ENCODE results near the gene PHF14. TPM values are rescaled to one million over a fixed set of nuclear protein-coding genes. Genes with fewer than 3 reads are reported as not detected.
"Not testable (repeated sequence)": the region's sequence is repeated elsewhere in the genome, so short reads cannot be mapped to it uniquely, and the experiment has no call there.

PHF14 gene
- total RNA-seq, 1 donor from 2014 or later: 50.4 TPM

- no peak for TF ChIP-seq CTCF (IDR thresholded peaks at IDR 0.05; ENCODE audit: unreplicated experiment)
Observed at GRCh38 chr7:10950494-10950893, 23.2 kb upstream of the PHF14 start.

GRCh38 chr7:10950974-10951578 is 22.6 kb upstream of the PHF14 start:
- DNase-seq (ENCODE audit: low spot score); H3K4me3 Mint-ChIP-seq (ENCODE audit: unreplicated experiment); H3K9me3 Mint-ChIP-seq (ENCODE audit: unreplicated experiment); H3K27ac Mint-ChIP-seq (ENCODE audit: unreplicated experiment); H3K4me1 Mint-ChIP-seq (ENCODE audit: unreplicated experiment); H3K27me3 Mint-ChIP-seq (ENCODE audit: unreplicated experiment); H3K36me3 Mint-ChIP-seq (ENCODE audit: low read depth, unreplicated experiment): not testable (repeated sequence)

More at GRCh38 chr7:10950494-10950893, 23.2 kb upstream of the PHF14 start:
- peaks cover 3% of the 10 kb centered on the region for H3K27me3 Mint-ChIP-seq (ENCODE audit: unreplicated experiment)
- H3K9me3 Mint-ChIP-seq (ENCODE audit: unreplicated experiment): no peaks in the 10 kb centered on the region
- no peaks in the 10 kb centered on the region for H3K4me1 Mint-ChIP-seq (ENCODE audit: unreplicated experiment)
- H3K36me3 Mint-ChIP-seq (ENCODE audit: low read depth, unreplicated experiment): no peaks in the 10 kb centered on the region
- DNase-seq (ENCODE audit: low spot score): no peak
- no peak overlapping the region for H3K4me3 Mint-ChIP-seq (ENCODE audit: unreplicated experiment)
- H3K27ac Mint-ChIP-seq (ENCODE audit: unreplicated experiment): no peak overlapping the region

DNA sequence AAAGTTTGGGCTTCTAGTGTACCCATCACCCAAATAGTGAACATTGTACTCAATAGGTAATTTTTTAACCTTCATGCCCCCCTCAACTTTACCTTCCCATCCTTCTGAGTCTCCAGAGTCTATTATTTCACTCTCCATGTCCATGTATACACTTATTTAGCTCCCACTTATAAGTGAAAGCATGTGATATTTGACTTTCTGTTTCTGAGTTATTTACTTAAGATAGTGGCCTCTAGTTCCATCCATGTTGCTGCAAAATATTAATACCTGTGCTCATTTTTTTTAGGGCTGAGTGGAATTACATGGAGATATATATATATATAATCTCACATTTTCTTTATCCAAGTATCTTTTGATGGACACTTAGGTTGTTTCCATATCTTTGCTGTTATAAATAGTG is 21.1 kb upstream of the PHF14 start:
- DNase-seq (ENCODE audit: low spot score): no peak
- Mint-ChIP-seq H3K4me1 (ENCODE audit: unreplicated experiment) (no peaks in the 10 kb centered on the region), H3K9me3 (ENCODE audit: unreplicated experiment) (no peaks in the 10 kb centered on the region), H3K36me3 (ENCODE audit: low read depth, unreplicated experiment) (no peaks in the 10 kb centered on the region), H3K27me3 (ENCODE audit: unreplicated experiment) (peaks cover 3% of the 10 kb centered on the region), H3K4me3 (ENCODE audit: unreplicated experiment) (no peak overlapping the region), H3K27ac (ENCODE audit: unreplicated experiment) (no peak overlapping the region)
- TF ChIP-seq CTCF (IDR thresholded peaks at IDR 0.05; ENCODE audit: unreplicated experiment): no peak

- H3K9me3 Mint-ChIP-seq (ENCODE audit: unreplicated experiment); H3K27me3 Mint-ChIP-seq (ENCODE audit: unreplicated experiment); H3K4me3 Mint-ChIP-seq (ENCODE audit: unreplicated experiment); H3K27ac Mint-ChIP-seq (ENCODE audit: unreplicated experiment); DNase-seq (ENCODE audit: low spot score); H3K36me3 Mint-ChIP-seq (ENCODE audit: low read depth, unreplicated experiment); H3K4me1 Mint-ChIP-seq (ENCODE audit: unreplicated experiment): not testable (repeated sequence)
Observed at GRCh38 chr7:10953078-10953750, 20.5 kb upstream of the PHF14 start.

DNA sequence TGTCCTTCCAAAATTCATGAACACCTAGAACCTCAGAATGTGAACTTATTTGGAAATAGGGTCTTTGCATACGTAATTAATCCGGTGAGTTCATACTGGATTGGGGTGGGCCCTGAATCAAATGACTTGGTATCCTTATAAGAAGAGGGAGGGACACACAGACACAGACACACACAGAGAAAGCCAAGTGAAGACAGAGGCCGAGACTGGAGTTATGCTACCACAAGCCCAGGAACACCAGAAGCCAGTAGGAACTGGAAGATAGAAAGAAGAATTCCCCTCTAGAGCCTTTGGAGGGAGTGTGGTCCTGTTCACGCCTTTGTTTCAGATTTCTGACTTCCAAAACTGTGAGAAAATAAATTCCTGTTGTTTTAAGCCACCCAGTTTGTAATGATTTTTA is 17.1 kb upstream of the PHF14 start:
- TF ChIP-seq CTCF (IDR thresholded peaks at IDR 0.05; ENCODE audit: unreplicated experiment): no peak
- no peaks in the 10 kb centered on the region for H3K4me1 Mint-ChIP-seq (ENCODE audit: unreplicated experiment)
- peaks cover 3% of the 10 kb centered on the region for H3K36me3 Mint-ChIP-seq (ENCODE audit: low read depth, unreplicated experiment)
- no peak overlapping the region for H3K27ac Mint-ChIP-seq (ENCODE audit: unreplicated experiment)
- H3K9me3 Mint-ChIP-seq (ENCODE audit: unreplicated experiment): no peaks in the 10 kb centered on the region
- H3K27me3 Mint-ChIP-seq (ENCODE audit: unreplicated experiment): no peaks in the 10 kb centered on the region
- no peak overlapping the region for H3K4me3 Mint-ChIP-seq (ENCODE audit: unreplicated experiment)
- no peak for DNase-seq (ENCODE audit: low spot score)

GRCh38 chr7:10960242-10960641 is 13.4 kb upstream of the PHF14 start:
- not testable (repeated sequence) for DNase-seq (ENCODE audit: low spot score); H3K4me1 Mint-ChIP-seq (ENCODE audit: unreplicated experiment); H3K9me3 Mint-ChIP-seq (ENCODE audit: unreplicated experiment); H3K36me3 Mint-ChIP-seq (ENCODE audit: low read depth, unreplicated experiment); H3K27me3 Mint-ChIP-seq (ENCODE audit: unreplicated experiment); H3K4me3 Mint-ChIP-seq (ENCODE audit: unreplicated experiment); H3K27ac Mint-ChIP-seq (ENCODE audit: unreplicated experiment)

- H3K27me3 Mint-ChIP-seq (ENCODE audit: unreplicated experiment); DNase-seq (ENCODE audit: low spot score); H3K36me3 Mint-ChIP-seq (ENCODE audit: low read depth, unreplicated experiment); H3K4me1 Mint-ChIP-seq (ENCODE audit: unreplicated experiment); H3K9me3 Mint-ChIP-seq (ENCODE audit: unreplicated experiment); H3K4me3 Mint-ChIP-seq (ENCODE audit: unreplicated experiment); H3K27ac Mint-ChIP-seq (ENCODE audit: unreplicated experiment): not testable (repeated sequence)
Observed at GRCh38 chr7:10965016-10965415, 8.7 kb upstream of the PHF14 start.

Data from endothelial cell (in vitro differentiated cells).